Measurements from ENCODE around the gene NOS2.

GRCh38 chr17:27808628-27809027 lies 8.3 kb upstream of the NOS2 start:
- TF ChIP-seq CTCF (IDR thresholded peaks at IDR 0.05; ENCODE audit: poor library complexity, severe bottlenecking): no peak
- no peak for TF ChIP-seq REST (IDR thresholded peaks at IDR 0.05; ENCODE audit: borderline replicate concordance)
- no peak for TF ChIP-seq EZH2 (IDR thresholded peaks at IDR 0.05; ENCODE audit: borderline replicate concordance, insufficient read depth, low read length, poor library complexity, severe bottlenecking)
- no peak for TF ChIP-seq SMC3 (conservative IDR thresholded peaks at IDR 0.05; ENCODE audit: poor library complexity)
- TF ChIP-seq EP300 (conservative IDR thresholded peaks at IDR 0.05; ENCODE audit: poor library complexity, severe bottlenecking): no peak
- TF ChIP-seq RAD21 (conservative IDR thresholded peaks at IDR 0.05): no peak

All from neural cell (in vitro differentiated cells).